Spleen (tissue), 11 donors: ENCODE results near the gene KRT39. TPM values are rescaled to one million over a fixed set of nuclear protein-coding genes. Genes with fewer than 3 reads are reported as not detected.
"Not testable (repeated sequence)": the region's sequence is repeated elsewhere in the genome, so short reads cannot be mapped to it uniquely, and the experiment has no call there.

Experiments
- DNase-seq: peaks from one replicate; pipeline ENCODE4 v3.0.0-alpha.2; 2020
- H3K27ac ChIP-seq, 8 donors: fragments of 200-600 bp; sonication (generic) in 7 of 8; 1 replicate in 4 of 8; 2 replicates in 4 of 8; pipeline versions ENCODE4 v1.5.0 to v1.8.0; 2016 to 2021; ENCODE audit warnings: inconsistent platforms in 4 of 8, mild to moderate bottlenecking in 4 of 8, moderate library complexity in 1 of 8
- H3K27me3 ChIP-seq, 7 donors: fragments of 200-600 bp; sonication (generic) in 6 of 7; replicated peaks in 1 of 7; 1 replicate in 4 of 7; 2 replicates in 3 of 7; pipeline versions ENCODE4 v1.5.0 to v1.8.0; 2016 to 2021; ENCODE audit warnings: inconsistent platforms in 3 of 7, mild to moderate bottlenecking in 1 of 7
- H3K36me3 ChIP-seq, 6 donors: fragments of 200-600 bp; sonication (generic) in 5 of 6; 1 replicate in 4 of 6; 2 replicates in 2 of 6; pipeline versions ENCODE4 v1.5.0 to v1.8.0; 2016 to 2021; ENCODE audit warnings: inconsistent platforms in 2 of 6
- H3K4me1 ChIP-seq, 6 donors: fragments of 200-600 bp; sonication (generic) in 5 of 6; 1 replicate in 3 of 6; 2 replicates in 3 of 6; pipeline versions ENCODE4 v1.5.0 to v1.8.0; 2016 to 2021; ENCODE audit warnings: inconsistent platforms in 3 of 6
- H3K4me3 ChIP-seq, 8 donors: fragments of 200-600 bp; sonication (generic) in 7 of 8; 1 replicate in 4 of 8; 2 replicates in 4 of 8; pipeline versions ENCODE4 v1.5.0 to v1.8.0; 2016 to 2021; ENCODE audit warnings: inconsistent platforms in 4 of 8, mild to moderate bottlenecking in 4 of 8, moderate library complexity in 2 of 8
- H3K9me3 ChIP-seq, 8 donors: fragments of 200-600 bp; sonication (generic) in 7 of 8; 1 replicate in 4 of 8; 2 replicates in 4 of 8; pipeline versions ENCODE4 v1.5.0 to v1.8.0; 2016 to 2021; ENCODE audit warnings: inconsistent platforms in 4 of 8
- POLR2A ChIP-seq, 3 donors: fragments of 450-650 bp; IDR thresholded peaks; one replicate each; pipeline ENCODE4 v1.5.1; 2017; ENCODE audit warnings: antibody characterized with exemption in 3 of 3, mild to moderate bottlenecking in 1 of 3
- POLR2AphosphoS5 ChIP-seq, 3 donors: sonication (generic); formaldehyde crosslinking; IDR thresholded peaks; one replicate each; pipeline ENCODE4 v1.5.1; 2017; ENCODE audit warnings: antibody characterized with exemption in 3 of 3
- whole genome bisulfite sequencing, 5 donors: extraction: QIAGEN DNeasy Blood & Tissue Kit in 3 of 5; methylation state at CpG; one replicate each; pipeline versions ENCODE4 v1.1.5 to v1.1.7; 2013 to 2018; 5-methylcytosine and 5-hydroxymethylcytosine counted together
- intact Hi-C: fragments of 100-400 bp; cut with DNase I; formaldehyde crosslinking; loops from one replicate; pipeline ENCODE4 v1.15.0; 2023; ENCODE audit warnings: low total_unique reads
- polyA plus RNA-seq, 3 donors: library from polyadenylated mRNA; stranded (reverse); fragments of 200-250 nt; gene quantifications; one replicate each; pipeline ENCODE4 v1.2.1, GENCODE V29; 2013
- total RNA-seq, 7 donors: library from RNA; depleted of rRNA in 3 of 7; stranded (reverse); fragments of >200 nt in 3 of 7; fragmentation: NEBNext Ultra II Directional in 4 of 7; extraction: Animal tissue kit (Norgen Biotek cat#: 25700) in 4 of 7; gene quantifications; one replicate each; pipeline versions ENCODE4 v1.1.0 to v1.2.1, GENCODE V29; 2016 to 2021
- TF ChIP-seq, protein P1 (sequence below), 11 experiments: fragments of 200-600 bp in 7 of 11; fragments of 450-650 bp in 4 of 11; sonication (generic) in 4 of 11; IDR thresholded peaks in 8 of 11; conservative IDR thresholded peaks in 3 of 11; 1 replicate in 7 of 11; 2 replicates in 4 of 11; pipeline versions ENCODE4 v1.4.0 to v1.8.0; 2016 to 2021; ENCODE audit warnings: antibody characterized with exemption in 11 of 11, inconsistent platforms in 4 of 11, mild to moderate bottlenecking in 1 of 11
- donor health status: healthy with polysubstance abuse.
- donor health status: DM: no; HTN: no; CAD: no; lungs with moderate emphysema.
- donor health status: DM: no; HTN: no; CAD: no.
- donor health status: Bipolar disorder and iron deficiency.
- donor health status: healthy.
- donor health status: DM: no; HTN: no; CAD: no.
- donor health status: DM: yes; HTN: yes; CAD: no.

Gene KRT39
- total and polyA plus RNA-seq, 10 donors: not detected

DNA sequence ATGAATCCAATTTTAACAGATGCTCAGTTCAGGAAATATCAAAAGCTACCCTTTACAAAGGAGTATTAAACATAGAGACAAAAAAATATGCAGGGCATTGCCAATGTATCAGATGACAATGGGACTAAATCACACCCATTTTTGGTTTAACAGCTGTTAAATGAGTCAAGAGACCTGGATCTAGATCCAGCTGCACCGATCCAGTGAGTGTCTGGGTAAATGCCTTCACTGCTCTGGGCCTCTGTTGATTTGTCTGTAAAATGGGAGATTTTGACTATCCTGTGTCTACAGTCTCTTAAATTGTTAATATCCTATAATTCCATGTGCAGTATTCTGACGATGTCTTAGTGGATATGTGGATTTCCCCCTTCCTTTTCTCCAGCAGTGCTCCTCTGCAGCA lies 45.7 kb downstream of the KRT39 start:
- Histone ChIP-seq H3K27me3 (peaks cover 0 to 12% (median 0%) of the 10 kb centered on the region in 7 donors), H3K9me3 (no peaks in the 10 kb centered on the region), H3K36me3 (no peaks in the 10 kb centered on the region), H3K27ac (no peak overlapping the region), H3K4me3 (no peak overlapping the region), H3K4me1 (no peaks in the 10 kb centered on the region)
- intact Hi-C loops: no loop called here
- TF ChIP-seq, protein P1, sequence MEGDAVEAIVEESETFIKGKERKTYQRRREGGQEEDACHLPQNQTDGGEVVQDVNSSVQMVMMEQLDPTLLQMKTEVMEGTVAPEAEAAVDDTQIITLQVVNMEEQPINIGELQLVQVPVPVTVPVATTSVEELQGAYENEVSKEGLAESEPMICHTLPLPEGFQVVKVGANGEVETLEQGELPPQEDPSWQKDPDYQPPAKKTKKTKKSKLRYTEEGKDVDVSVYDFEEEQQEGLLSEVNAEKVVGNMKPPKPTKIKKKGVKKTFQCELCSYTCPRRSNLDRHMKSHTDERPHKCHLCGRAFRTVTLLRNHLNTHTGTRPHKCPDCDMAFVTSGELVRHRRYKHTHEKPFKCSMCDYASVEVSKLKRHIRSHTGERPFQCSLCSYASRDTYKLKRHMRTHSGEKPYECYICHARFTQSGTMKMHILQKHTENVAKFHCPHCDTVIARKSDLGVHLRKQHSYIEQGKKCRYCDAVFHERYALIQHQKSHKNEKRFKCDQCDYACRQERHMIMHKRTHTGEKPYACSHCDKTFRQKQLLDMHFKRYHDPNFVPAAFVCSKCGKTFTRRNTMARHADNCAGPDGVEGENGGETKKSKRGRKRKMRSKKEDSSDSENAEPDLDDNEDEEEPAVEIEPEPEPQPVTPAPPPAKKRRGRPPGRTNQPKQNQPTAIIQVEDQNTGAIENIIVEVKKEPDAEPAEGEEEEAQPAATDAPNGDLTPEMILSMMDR (IDR thresholded peaks at IDR 0.05 in 8 of 11, conservative IDR thresholded peaks at IDR 0.05 in 3 of 11): no peak
- TF ChIP-seq POLR2AphosphoS5 (IDR thresholded peaks at IDR 0.05) (no peak), POLR2A (IDR thresholded peaks at IDR 0.05) (no peak)
- WGBS, 5 donors: 82 to 93% (median 89%) methylated on average over 2 of the region's 2 CpGs
- no peak for DNase-seq

DNA sequence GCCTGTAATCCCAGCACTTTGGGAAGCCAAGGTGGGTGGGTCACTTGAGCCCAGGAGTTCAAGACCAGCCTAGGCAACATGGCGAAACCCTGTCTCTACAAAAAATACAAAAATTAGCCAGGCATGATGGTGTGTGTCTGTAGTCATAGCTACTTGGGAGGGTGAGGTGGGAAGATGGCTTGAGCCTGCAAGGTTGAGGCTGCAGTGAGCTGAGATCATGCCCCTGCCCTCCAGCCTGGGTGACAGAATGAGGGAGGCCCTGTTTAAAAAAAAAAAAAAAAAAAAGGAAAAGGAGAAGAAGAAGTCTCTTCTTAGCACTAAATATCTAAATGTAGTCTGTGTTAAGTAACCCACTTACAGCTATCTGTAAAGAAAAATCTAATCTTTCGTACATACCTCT lies 49.6 kb downstream of the KRT39 start:
- H3K4me3 ChIP-seq, H3K36me3 ChIP-seq, intact Hi-C loops, H3K9me3 ChIP-seq, DNase-seq, H3K27me3 ChIP-seq, H3K27ac ChIP-seq: not testable (repeated sequence)
- peaks cover 0 to 24% (median 4%) of the 10 kb centered on the region in 6 donors for H3K4me1 ChIP-seq
- 93 to 98% (median 95%) methylated on average over 2 of the region's 2 CpGs for WGBS, 5 donors

DNA sequence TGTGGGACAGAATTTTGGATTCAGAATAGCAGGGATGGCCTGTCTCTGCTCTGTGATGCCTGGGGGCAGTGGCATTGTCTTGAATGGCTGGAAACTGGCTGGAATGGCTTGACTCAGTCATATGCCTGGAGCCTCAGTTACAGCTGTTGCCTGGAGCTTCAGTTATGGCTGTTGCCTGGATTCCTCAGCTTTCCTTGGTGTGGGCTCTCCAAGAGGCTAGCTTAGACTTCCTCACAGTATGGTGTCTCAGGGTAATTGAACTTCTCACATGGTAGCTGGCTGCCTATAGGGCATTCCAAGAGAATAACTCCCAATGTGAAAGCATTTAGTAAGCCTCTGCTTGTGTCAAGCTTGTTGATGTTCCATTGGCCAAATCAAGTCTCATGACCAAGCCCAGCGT lies 50.4 kb downstream of the KRT39 start:
- H3K4me3 ChIP-seq: no peak overlapping the region
- intact Hi-C loops: no loop called here
- no peaks in the 10 kb centered on the region for H3K36me3 ChIP-seq
- no peaks in the 10 kb centered on the region for H3K27me3 ChIP-seq
- TF ChIP-seq POLR2AphosphoS5 (IDR thresholded peaks at IDR 0.05) (no peak), POLR2A (IDR thresholded peaks at IDR 0.05) (no peak)
- TF ChIP-seq, protein P1 (IDR thresholded peaks at IDR 0.05 in 8 of 11, conservative IDR thresholded peaks at IDR 0.05 in 3 of 11): no peak
- H3K9me3 ChIP-seq: no peaks in the 10 kb centered on the region
- DNase-seq: no peak
- no peak overlapping the region for H3K27ac ChIP-seq
- WGBS, 5 donors: 0 to 48% (median 39%) methylated on average over 1 of the region's 1 CpG
- peaks cover 0 to 24% (median 4%) of the 10 kb centered on the region in 6 donors for H3K4me1 ChIP-seq

DNA sequence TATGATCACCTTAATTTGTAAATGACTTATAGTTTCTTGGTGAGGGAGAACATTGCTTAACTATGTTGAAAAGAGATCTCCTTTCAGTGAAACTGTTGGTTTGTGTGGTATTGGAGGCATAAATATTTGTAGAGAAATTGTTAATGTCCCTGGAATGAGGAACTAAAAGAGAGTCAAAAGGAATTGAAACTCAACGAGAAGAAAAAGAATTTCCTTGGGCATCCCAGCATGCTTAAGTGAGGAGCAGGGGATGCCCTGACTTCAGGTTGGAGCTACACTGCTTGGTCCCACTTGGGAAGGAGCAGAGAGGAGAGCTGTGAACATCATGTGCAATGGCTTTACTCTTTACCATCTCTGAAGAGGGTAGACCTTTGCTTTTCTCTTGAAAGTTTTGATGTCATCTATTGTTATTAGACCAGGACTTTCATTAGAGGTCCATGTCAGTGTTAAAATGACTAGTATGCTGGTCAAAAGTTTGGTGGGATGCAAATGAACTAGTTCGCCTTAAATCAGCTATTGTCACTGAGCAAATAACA lies 51.0 kb downstream of the KRT39 start:
- H3K27me3 ChIP-seq: no peaks in the 10 kb centered on the region
- DNase-seq: no peak
- no peaks in the 10 kb centered on the region for H3K36me3 ChIP-seq
- H3K4me3 ChIP-seq: no peak overlapping the region
- no peak overlapping the region for H3K27ac ChIP-seq
- H3K4me1 ChIP-seq: peaks cover 0 to 24% (median 4%) of the 10 kb centered on the region in 6 donors
- 45 to 59% (median 47%) methylated on average over 2 of the region's 2 CpGs for WGBS, 5 donors
- TF ChIP-seq POLR2A (IDR thresholded peaks at IDR 0.05): no peak
- no peak for TF ChIP-seq POLR2AphosphoS5 (IDR thresholded peaks at IDR 0.05)
- TF ChIP-seq, protein P1 (IDR thresholded peaks at IDR 0.05 in 8 of 11, conservative IDR thresholded peaks at IDR 0.05 in 3 of 11): no peak
- intact Hi-C loops: no loop called here
- no peaks in the 10 kb centered on the region for H3K9me3 ChIP-seq
